ENCODE measurements around the gene IGLL5. TPM values are rescaled to one million over a fixed set of nuclear protein-coding genes. Genes with fewer than 3 reads are reported as not detected.

IGLL5 gene
- total RNA-seq, 1 donor from 2014 or later = not detected

DNA sequence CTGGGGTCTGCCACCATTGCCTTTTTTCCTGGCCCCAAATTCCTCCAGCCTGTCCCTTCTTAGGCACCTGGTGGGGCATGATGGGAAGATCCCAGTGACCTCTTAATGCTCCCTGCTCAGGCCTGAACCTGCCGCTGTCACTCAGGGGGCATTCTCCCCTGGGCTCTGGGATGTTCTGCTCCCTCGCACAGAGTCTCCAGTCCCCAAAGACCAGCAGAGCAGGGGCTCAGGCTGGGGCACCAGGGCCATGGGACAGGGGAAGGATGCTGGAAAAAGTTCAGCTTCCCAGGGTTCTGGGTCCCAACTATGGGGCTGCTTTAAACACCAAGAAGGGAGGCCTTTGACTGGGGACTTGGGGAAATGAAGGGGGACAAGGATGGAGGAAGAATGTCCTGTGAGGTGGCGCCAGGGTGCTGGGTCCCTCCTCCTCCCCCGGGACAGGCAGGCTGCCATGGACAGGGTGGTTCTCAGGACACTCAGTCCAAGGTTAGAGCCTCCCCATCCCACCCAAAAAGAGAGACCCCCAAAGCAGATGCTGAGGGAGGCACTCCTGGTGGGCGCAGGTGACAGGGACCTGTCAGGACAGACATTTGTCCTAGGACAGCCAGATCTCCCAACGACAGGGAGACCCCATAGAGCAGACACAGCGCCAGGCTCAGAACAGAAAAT is 30.8 kb downstream of the IGLL5 start:
- H3K4me2 ChIP-seq (ENCODE audit: low read length) = no peak overlapping the region
- no peak overlapping the region for H3K27ac Mint-ChIP-seq (ENCODE audit: unreplicated experiment)
- no peak overlapping the region for H3K4me3 Mint-ChIP-seq (ENCODE audit: unreplicated experiment)
- H4K20me1 ChIP-seq (ENCODE audit: insufficient read depth, low read length) = no peaks in the 10 kb centered on the region
- no peaks in the 10 kb centered on the region for H3K36me3 Mint-ChIP-seq (ENCODE audit: low read depth, unreplicated experiment)
- no peak overlapping the region for H2AFZ ChIP-seq (ENCODE audit: low read depth, low read length)
- DNase-seq (ENCODE audit: low read depth) (no peak), FAIRE-seq (no peak)
- H3K27me3 ChIP-seq (ENCODE audit: insufficient read depth, low read length) = no peaks in the 10 kb centered on the region
- no peak overlapping the region for H3K4me3 ChIP-seq (ENCODE audit: insufficient read depth, low read depth, low read length)
- H3K4me1 Mint-ChIP-seq (ENCODE audit: low read depth, unreplicated experiment) = no peaks in the 10 kb centered on the region
- H3K9me3 Mint-ChIP-seq (ENCODE audit: unreplicated experiment) = no peaks in the 10 kb centered on the region
- peaks cover 64% of the 10 kb centered on the region for H3K27me3 Mint-ChIP-seq (ENCODE audit: low read depth, unreplicated experiment)
- H3K36me3 ChIP-seq (ENCODE audit: insufficient read depth, low read length) = no peaks in the 10 kb centered on the region
- no peaks in the 10 kb centered on the region for H3K4me1 ChIP-seq (ENCODE audit: insufficient read depth, low read length)
- no peak overlapping the region for H3K27ac ChIP-seq (ENCODE audit: low read depth, low read length)
- TF ChIP-seq EZH2 (IDR thresholded peaks at IDR 0.05; ENCODE audit: insufficient read depth, low read length) = no peak
- TF ChIP-seq, protein P1, sequence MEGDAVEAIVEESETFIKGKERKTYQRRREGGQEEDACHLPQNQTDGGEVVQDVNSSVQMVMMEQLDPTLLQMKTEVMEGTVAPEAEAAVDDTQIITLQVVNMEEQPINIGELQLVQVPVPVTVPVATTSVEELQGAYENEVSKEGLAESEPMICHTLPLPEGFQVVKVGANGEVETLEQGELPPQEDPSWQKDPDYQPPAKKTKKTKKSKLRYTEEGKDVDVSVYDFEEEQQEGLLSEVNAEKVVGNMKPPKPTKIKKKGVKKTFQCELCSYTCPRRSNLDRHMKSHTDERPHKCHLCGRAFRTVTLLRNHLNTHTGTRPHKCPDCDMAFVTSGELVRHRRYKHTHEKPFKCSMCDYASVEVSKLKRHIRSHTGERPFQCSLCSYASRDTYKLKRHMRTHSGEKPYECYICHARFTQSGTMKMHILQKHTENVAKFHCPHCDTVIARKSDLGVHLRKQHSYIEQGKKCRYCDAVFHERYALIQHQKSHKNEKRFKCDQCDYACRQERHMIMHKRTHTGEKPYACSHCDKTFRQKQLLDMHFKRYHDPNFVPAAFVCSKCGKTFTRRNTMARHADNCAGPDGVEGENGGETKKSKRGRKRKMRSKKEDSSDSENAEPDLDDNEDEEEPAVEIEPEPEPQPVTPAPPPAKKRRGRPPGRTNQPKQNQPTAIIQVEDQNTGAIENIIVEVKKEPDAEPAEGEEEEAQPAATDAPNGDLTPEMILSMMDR (IDR thresholded peaks at IDR 0.05; ENCODE audit: insufficient read depth, low read depth, low read length) = no peak
- no peak overlapping the region for H3K9ac ChIP-seq (ENCODE audit: low read length)
- H3K9me3 ChIP-seq (ENCODE audit: insufficient read depth, low read depth, low read length) = no peaks in the 10 kb centered on the region
- no peaks in the 10 kb centered on the region for H3K79me2 ChIP-seq (ENCODE audit: insufficient read depth, low read length)

DNA sequence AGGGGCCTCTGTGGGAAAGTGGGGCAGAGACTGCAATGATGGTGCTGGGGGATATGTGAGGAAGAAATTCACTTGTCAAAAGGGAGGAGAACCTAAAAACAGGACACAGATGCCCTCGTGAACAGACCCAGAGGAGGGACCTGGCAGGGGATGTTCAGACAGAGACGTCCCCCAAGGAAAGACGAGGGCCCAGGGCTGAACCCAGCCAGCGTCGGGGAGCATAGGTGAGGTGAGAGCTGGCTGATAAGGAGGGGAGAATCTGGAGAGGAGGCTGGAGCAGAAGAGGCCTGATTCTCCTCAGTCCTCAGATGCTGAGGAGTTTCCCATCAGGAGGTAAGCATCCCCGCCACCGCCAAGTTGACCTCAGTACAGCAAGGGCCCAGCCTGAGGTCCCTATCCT is 31.4 kb downstream of the IGLL5 start:
- Histone ChIP-seq H3K36me3 (ENCODE audit: insufficient read depth, low read length) (no peaks in the 10 kb centered on the region), H3K9ac (ENCODE audit: low read length) (no peak overlapping the region), H3K4me3 (ENCODE audit: insufficient read depth, low read depth, low read length) (no peak overlapping the region), H4K20me1 (ENCODE audit: insufficient read depth, low read length) (no peaks in the 10 kb centered on the region), H3K9me3 (ENCODE audit: insufficient read depth, low read depth, low read length) (no peaks in the 10 kb centered on the region), H3K79me2 (ENCODE audit: insufficient read depth, low read length) (no peaks in the 10 kb centered on the region), H3K27me3 (ENCODE audit: insufficient read depth, low read length) (no peaks in the 10 kb centered on the region), H3K4me1 (ENCODE audit: insufficient read depth, low read length) (no peaks in the 10 kb centered on the region), H3K27ac (ENCODE audit: low read depth, low read length) (no peak overlapping the region), H3K4me2 (ENCODE audit: low read length) (no peak overlapping the region), H2AFZ (ENCODE audit: low read depth, low read length) (no peak overlapping the region)
- Mint-ChIP-seq H3K9me3 (ENCODE audit: unreplicated experiment) (no peaks in the 10 kb centered on the region), H3K27ac (ENCODE audit: unreplicated experiment) (no peak overlapping the region), H3K4me3 (ENCODE audit: unreplicated experiment) (no peak overlapping the region), H3K36me3 (ENCODE audit: low read depth, unreplicated experiment) (no peaks in the 10 kb centered on the region), H3K27me3 (ENCODE audit: low read depth, unreplicated experiment) (peaks cover 60% of the 10 kb centered on the region), H3K4me1 (ENCODE audit: low read depth, unreplicated experiment) (no peaks in the 10 kb centered on the region)
- TF ChIP-seq EZH2 (IDR thresholded peaks at IDR 0.05; ENCODE audit: insufficient read depth, low read length) = no peak
- TF ChIP-seq, protein P1 (IDR thresholded peaks at IDR 0.05; ENCODE audit: insufficient read depth, low read depth, low read length) = no peak
- no peak for DNase-seq (ENCODE audit: low read depth)
- no peak for FAIRE-seq

DNA sequence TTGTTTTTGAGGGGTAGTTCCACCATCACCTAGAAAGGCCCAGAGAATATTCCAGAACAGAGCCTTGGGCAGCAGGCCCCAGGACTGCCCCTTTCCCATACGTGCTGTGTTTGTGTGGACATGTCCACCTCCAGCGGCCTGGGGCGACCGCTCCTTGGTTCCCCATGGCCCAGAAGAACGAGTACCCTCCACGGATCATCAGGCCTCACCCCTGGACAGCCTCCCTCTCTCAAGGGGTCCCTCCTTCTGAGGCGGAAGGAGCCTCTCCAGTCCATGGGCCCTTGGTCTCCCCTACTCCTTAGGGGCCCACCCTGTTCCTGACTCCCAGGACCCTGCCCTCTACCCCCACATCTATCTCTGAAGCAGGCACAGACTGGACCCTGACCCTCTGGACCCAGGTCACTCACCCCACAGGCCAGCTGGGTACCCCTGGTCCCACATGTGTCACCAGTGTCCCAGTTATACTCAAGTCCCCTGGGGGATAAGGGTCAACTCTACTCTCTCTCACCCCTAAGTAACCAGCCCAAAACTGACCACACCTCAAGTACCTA is 32.6 kb downstream of the IGLL5 start:
- no peaks in the 10 kb centered on the region for H3K4me1 Mint-ChIP-seq (ENCODE audit: low read depth, unreplicated experiment)
- no peaks in the 10 kb centered on the region for H3K9me3 ChIP-seq (ENCODE audit: insufficient read depth, low read depth, low read length)
- FAIRE-seq (no peak), DNase-seq (ENCODE audit: low read depth) (no peak)
- H3K79me2 ChIP-seq (ENCODE audit: insufficient read depth, low read length) = no peaks in the 10 kb centered on the region
- no peak overlapping the region for H3K4me2 ChIP-seq (ENCODE audit: low read length)
- no peak overlapping the region for H2AFZ ChIP-seq (ENCODE audit: low read depth, low read length)
- no peaks in the 10 kb centered on the region for H3K9me3 Mint-ChIP-seq (ENCODE audit: unreplicated experiment)
- H4K20me1 ChIP-seq (ENCODE audit: insufficient read depth, low read length) = no peaks in the 10 kb centered on the region
- H3K27me3 ChIP-seq (ENCODE audit: insufficient read depth, low read length) = no peaks in the 10 kb centered on the region
- H3K36me3 Mint-ChIP-seq (ENCODE audit: low read depth, unreplicated experiment) = no peaks in the 10 kb centered on the region
- no peaks in the 10 kb centered on the region for H3K36me3 ChIP-seq (ENCODE audit: insufficient read depth, low read length)
- TF ChIP-seq EZH2 (IDR thresholded peaks at IDR 0.05; ENCODE audit: insufficient read depth, low read length) = no peak
- TF ChIP-seq, protein P1 (IDR thresholded peaks at IDR 0.05; ENCODE audit: insufficient read depth, low read depth, low read length) = no peak
- H3K27me3 Mint-ChIP-seq (ENCODE audit: low read depth, unreplicated experiment) = peaks cover 61% of the 10 kb centered on the region
- no peak overlapping the region for H3K27ac Mint-ChIP-seq (ENCODE audit: unreplicated experiment)
- no peak overlapping the region for H3K4me3 Mint-ChIP-seq (ENCODE audit: unreplicated experiment)
- H3K4me1 ChIP-seq (ENCODE audit: insufficient read depth, low read length) = no peaks in the 10 kb centered on the region
- no peak overlapping the region for H3K4me3 ChIP-seq (ENCODE audit: insufficient read depth, low read depth, low read length)
- no peak overlapping the region for H3K9ac ChIP-seq (ENCODE audit: low read length)
- no peak overlapping the region for H3K27ac ChIP-seq (ENCODE audit: low read depth, low read length)
